WERI-Rb-1 (cell line): Measurements from ENCODE around the gene SMG1.
"Not testable (repeated sequence)": the region's sequence is repeated elsewhere in the genome, so short reads cannot be mapped to it uniquely, and the experiment has no call there.

ENCODE experiments used
- DNase-seq: peaks from one replicate; pipeline ENCODE4 v3.0.0-alpha.2; 2020
- H3K27ac ChIP-seq: fragments of 250-450 bp; sonication (Bioruptor Pico); 2 replicates; pipeline ENCODE4 v1.5.1; 2020; ENCODE audit warnings: mild to moderate bottlenecking, moderate library complexity
- H3K27me3 ChIP-seq: fragments of 250-450 bp; sonication (Bioruptor Pico); 2 replicates; pipeline ENCODE4 v1.5.1; 2021; ENCODE audit warnings: mild to moderate bottlenecking, low read depth, moderate library complexity; ENCODE audit not compliant: insufficient read depth, severe bottlenecking
- H3K36me3 ChIP-seq: fragments of 250-450 bp; sonication (Bioruptor Pico); 2 replicates; pipeline ENCODE4 v1.5.1; 2020; ENCODE audit warnings: mild to moderate bottlenecking, moderate library complexity
- H3K4me3 ChIP-seq: 2 replicates; pipeline ENCODE4 v1.5.1; 2011; ENCODE audit warnings: low read depth, mild to moderate bottlenecking, control low read depth, low read length
- H3K9me3 ChIP-seq: fragments of 250-450 bp; sonication (Bioruptor Pico); 2 replicates; pipeline ENCODE4 v1.5.1; 2021; ENCODE audit warnings: mild to moderate bottlenecking, moderate library complexity; ENCODE audit not compliant: severe bottlenecking

SMG1 gene

DNA sequence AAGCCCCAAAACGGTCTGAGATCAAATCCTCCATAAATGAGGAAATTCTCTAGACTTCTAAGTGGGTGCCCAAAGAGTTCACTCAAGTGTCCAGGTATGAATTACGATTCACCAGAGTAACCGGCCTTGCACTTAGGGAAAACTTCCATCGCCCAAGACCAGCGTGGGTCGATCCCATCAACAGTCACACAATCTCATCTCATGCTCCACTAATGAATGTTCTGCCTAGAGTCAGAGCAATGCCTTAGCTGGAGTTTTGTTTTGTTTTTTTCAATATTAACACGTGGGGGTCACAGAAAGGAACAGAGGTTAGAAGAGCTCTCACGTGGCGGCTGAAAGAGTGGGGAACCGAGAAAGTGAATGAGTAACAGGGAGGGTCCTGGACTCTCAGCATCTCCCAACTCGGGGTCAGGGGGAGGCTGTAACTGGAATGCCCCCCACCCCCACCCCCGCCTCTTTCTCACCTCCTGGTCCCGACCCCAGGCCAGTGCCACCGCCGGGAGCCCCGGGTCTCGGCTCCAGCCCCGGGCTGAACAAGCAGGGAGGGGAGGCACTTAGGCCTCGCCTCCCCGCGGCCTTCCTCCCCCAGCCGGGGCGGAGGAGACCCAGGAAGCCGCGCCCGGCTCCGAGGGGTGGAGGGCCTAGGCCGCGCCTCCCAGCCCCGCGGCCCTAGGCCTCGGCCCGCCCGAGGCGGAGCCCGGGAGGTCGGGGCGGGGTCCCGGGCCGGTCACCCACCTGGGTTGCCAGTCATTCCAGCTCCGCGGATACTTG lies 808 bp downstream of the SMG1 start:
- not testable (repeated sequence) for H3K36me3 ChIP-seq, DNase-seq, H3K27me3 ChIP-seq, H3K9me3 ChIP-seq
- peak overlapping the region; percentile 73 for H3K4me3 ChIP-seq
- H3K27ac ChIP-seq: peak overlapping the region; percentile 81

DNA sequence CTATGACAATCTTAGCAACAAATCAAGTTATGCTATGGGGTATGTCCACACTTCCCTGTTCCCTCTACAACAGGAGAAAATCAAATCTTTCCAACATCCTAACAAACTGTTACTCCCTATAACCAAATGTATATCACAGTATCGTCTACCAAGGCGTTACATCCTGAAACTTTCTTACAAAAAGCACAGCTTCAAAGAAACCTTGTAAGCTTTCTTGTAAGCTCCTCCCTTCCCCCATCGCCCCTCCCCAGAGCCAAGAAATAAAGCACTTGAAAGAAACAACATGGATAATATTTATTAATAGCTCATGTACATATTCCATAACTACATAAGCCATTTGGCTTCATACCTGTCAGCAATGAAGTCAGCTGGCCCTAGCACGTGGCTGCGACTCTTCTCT lies 2.3 kb downstream of the SMG1 start:
- H3K9me3 ChIP-seq, H3K27me3 ChIP-seq, DNase-seq, H3K27ac ChIP-seq, H3K4me3 ChIP-seq, H3K36me3 ChIP-seq: not testable (repeated sequence)

DNA sequence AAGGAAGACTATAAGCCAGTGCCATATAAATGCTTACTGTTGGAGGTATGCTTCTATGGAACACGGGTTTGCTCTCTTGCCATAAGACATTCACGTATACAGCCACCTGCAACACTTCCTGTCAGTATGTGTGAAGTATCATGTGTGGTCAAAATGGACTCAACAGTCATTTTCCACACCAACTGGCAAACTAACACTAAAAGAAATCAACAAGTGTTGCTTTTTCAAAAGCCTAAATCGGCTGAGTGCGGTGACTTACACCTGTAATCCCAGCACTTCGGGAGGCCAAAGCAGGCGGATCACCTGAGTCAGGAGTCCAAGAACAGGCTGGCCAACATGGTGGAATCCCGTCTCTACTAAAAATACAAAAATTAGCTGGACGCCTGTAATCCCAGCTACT lies 3.1 kb downstream of the SMG1 start:
- not testable (repeated sequence) for H3K9me3 ChIP-seq, DNase-seq, H3K27me3 ChIP-seq, H3K4me3 ChIP-seq, H3K36me3 ChIP-seq, H3K27ac ChIP-seq

DNA sequence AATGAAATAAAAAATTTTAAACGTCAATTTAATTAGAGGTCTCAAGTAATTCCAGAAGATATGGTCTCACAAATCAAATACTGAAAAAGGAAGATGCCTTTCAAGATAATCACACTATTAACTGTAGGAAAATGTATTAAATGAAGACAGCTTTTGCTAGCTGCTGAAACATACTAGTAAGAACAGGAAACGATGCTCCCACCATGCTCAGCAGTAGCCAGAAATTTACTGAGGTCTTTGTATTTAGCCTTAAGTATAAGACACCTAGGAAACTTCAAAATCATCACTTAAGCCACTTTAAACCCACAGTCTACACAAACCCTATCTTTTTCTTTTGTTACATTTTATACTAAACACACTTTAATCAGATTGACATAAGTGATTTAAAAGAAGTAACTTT lies 16.6 kb downstream of the SMG1 start:
- H3K4me3 ChIP-seq, DNase-seq, H3K36me3 ChIP-seq, H3K27me3 ChIP-seq, H3K27ac ChIP-seq, H3K9me3 ChIP-seq: not testable (repeated sequence)

DNA sequence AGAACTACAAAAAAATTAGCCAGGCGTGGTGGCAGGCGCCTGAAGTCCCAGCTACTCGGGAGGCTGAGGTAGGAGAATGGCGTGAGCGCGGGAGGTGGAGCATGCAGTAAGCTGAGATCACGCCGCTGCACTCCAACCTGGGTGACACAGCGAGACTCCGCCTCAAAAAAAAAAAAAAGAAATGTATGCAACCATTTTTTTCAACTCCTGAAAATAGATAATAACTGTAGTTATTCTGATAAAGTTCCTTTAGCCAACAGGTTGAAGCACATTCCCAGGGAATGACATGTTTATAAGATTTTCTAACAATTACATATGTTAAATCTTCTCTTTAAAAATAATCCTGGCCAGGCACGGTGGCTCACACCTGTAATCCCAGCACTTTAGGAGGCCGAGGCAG lies 17.5 kb downstream of the SMG1 start:
- H3K4me3 ChIP-seq, H3K36me3 ChIP-seq, H3K9me3 ChIP-seq, H3K27ac ChIP-seq, DNase-seq, H3K27me3 ChIP-seq: not testable (repeated sequence)

DNA sequence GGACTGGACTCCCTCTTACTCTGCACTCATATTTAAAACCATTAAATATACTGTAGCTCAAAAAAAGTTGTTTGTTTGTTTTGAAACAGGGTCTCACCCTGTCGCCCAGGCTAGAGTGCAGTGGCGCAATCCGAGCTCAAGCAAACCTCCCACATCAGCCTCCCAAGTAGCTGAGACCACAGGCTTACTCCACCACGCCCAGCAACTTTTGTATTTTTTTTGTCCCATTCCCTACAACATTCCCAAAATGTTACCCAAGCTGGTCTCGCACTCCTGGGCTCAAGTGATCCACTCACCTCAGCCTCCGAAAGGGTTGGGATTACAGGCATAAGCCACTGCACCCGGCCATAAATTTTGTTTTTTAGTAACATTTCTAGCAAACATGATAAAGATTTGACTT lies 23.4 kb downstream of the SMG1 start:
- H3K9me3 ChIP-seq, H3K4me3 ChIP-seq, H3K27me3 ChIP-seq, H3K36me3 ChIP-seq, DNase-seq, H3K27ac ChIP-seq: not testable (repeated sequence)

DNA sequence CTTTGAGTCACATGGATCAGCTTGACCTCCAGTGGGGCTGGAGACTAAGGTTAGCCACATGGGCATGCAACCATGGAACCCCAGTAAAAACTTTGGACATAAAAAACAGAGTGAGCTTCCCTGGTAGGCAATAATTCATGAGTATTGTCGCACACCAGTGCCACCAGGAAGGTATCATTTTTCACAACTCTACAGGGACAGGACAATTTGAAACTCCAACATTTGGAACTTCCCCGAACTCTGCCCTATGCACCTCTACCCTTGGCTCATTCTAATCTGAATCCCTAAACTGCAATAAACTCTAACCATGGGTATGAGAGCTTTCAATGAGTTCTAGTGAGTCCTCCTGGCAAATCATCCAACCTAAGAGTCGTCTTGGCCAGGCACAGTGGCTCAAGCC lies 24.2 kb downstream of the SMG1 start:
- H3K27me3 ChIP-seq, H3K36me3 ChIP-seq, H3K27ac ChIP-seq, H3K9me3 ChIP-seq, H3K4me3 ChIP-seq, DNase-seq: not testable (repeated sequence)

DNA sequence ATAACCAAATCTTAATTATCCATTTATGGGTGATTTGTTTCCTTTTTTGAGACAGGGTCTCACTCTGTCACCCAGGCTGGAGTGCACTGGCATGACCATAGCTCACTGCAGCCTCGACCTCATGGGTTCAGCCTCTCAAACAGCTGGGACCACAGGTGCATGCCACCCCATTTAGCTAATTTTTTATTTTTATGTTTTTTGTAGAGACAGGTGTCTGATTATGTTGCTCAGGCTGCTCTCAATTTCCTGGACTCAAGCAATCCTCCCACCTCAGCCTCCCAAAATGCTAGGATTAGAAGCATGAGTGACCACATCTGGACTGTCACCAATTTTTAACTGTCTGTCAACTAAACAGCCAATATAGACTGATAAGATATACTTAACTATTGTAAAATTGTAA lies 25.0 kb downstream of the SMG1 start:
- DNase-seq, H3K27ac ChIP-seq, H3K36me3 ChIP-seq, H3K9me3 ChIP-seq, H3K27me3 ChIP-seq, H3K4me3 ChIP-seq: not testable (repeated sequence)

DNA sequence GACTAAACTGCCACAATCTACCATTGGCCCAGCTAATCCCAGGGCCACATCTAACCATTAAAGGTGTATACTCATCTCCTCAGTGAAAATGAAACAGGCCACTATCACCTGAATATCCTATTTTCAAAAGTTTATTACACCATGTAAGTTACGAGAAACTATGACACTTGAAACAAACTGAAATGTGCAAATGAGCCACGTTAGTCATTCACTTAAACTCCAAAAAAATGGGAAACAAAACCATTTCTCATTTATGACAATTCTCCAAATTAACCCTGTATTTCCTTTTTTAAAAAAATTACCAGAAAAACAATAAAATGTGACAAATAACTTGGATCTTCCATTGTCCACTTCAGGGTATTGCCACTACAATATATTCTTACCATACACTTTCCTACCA lies 41.8 kb downstream of the SMG1 start:
- H3K27me3 ChIP-seq, H3K9me3 ChIP-seq, H3K4me3 ChIP-seq, H3K36me3 ChIP-seq, H3K27ac ChIP-seq, DNase-seq: not testable (repeated sequence)

DNA sequence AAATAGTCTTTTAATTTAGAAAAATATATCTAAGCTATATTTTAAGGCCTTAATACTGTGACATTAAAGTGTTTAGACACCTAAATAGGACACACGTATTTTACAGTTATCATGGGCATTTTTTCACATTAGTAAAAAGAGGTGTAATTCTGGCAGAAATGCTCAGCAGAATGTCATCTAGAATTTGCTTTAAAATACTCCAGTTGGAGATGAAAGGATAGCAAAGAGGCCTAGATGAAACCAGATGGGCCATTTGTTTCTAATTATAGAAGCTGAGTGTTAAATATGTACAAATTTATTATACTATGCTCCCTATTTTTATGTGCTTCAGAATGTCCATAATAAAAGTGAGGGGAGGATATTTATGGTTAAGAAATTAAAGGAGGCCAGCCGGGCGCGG lies 48.5 kb downstream of the SMG1 start:
- H3K4me3 ChIP-seq, H3K27me3 ChIP-seq, H3K36me3 ChIP-seq, H3K27ac ChIP-seq, H3K9me3 ChIP-seq, DNase-seq: not testable (repeated sequence)

DNA sequence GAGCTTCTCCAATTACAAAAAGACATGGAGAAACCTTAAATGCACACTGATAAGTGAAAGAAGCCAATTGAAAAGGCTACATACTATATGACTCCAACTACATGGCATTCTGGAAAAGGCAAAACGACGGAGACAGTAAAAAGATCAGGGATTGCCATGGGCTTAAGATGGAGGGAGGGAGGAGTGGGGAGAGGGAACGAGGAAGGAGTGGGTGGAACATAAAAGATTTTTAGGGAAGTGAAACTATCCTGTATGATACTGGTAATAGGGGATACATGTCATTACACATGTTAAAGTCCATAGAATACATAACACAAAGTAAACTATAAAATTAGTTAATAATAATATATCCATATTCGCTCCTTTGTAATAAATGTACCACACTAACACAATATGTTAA lies 48.9 kb downstream of the SMG1 start:
- not testable (repeated sequence) for H3K36me3 ChIP-seq, DNase-seq

DNA sequence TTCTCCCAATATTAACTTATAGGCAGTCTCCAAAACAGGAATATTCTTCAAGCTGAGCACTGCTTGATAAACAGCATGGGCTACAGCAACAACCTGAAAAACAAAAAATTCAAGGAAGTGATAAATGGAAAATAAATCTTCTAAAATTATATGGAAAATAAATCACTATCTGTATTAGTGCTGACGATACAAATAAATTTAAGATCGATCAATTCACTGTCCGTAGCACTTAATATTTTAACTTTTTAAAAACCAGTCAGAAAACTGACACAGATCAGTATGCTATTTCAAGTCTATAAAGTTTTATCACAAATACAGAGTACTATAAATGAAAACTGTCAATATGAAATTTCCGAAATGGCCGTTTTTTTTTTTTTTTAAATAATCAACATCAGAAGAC lies 49.9 kb downstream of the SMG1 start:
- not testable (repeated sequence) for H3K27ac ChIP-seq, H3K27me3 ChIP-seq, H3K9me3 ChIP-seq, H3K4me3 ChIP-seq, DNase-seq, H3K36me3 ChIP-seq

More for the DNA sequence above, 48.9 kb downstream of the SMG1 start:
- H3K9me3 ChIP-seq, H3K27ac ChIP-seq, H3K27me3 ChIP-seq, H3K4me3 ChIP-seq: not testable (repeated sequence)

DNA sequence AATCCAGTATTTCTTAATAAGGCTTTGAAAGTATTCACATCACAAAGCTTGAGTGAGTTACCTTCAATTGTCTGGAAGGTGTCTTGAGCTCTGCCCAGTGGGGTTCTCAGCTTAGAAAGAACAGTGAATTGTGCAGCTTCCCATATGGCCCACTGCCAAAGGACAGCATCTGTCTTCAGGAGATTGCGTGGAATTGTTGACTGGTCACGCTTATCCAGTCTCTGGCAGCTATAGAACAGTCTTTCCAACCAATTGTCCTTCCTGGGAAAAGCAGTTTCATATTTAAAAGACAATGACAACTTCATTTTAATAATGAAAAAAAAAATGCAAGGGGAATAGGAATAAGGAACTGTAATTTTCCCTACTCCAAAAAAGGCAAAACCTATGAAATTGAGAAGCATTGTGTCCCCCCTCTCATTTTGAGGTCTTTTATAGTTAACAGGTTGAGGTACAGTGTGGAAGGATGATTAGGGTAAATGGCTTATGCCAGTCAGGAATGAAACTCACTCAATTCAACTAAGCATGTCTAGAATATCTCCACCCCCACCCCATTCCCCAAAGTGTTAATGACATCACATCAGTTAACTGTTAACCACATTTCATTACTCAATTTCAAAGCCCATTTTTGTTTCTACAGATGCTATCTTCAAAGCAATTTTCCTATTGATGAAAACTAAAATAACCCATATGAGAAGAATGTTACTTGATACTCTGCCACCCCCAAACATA lies 57.0 kb downstream of the SMG1 start:
- not testable (repeated sequence) for H3K9me3 ChIP-seq, H3K36me3 ChIP-seq, H3K27ac ChIP-seq, DNase-seq, H3K4me3 ChIP-seq, H3K27me3 ChIP-seq

DNA sequence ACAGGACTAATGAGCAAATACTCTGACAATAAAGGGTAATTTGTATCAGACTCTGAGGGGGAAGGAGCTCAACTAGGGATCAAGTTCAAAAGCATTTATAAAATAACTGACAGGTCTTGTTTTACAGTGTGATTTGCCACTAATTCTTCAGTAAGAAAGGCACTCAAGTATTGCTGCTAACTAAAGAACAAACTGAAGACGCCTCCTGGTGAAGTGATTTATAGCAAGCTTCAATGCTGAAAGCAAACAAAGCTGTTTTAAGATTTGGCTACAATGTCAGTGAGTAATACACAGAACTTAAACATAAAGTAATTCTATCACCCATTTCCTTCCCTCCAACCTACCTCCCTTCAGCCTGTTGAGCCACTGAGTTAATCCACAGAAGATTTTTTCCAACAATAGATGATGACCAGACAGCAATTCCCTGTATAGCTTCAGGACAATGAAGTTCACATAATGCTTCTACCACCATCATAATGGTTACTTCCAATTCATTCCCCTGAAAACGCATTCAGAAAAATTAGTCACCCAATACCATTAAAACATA lies 59.9 kb downstream of the SMG1 start:
- not testable (repeated sequence) for H3K27ac ChIP-seq, H3K36me3 ChIP-seq, H3K4me3 ChIP-seq, H3K9me3 ChIP-seq, H3K27me3 ChIP-seq, DNase-seq

DNA sequence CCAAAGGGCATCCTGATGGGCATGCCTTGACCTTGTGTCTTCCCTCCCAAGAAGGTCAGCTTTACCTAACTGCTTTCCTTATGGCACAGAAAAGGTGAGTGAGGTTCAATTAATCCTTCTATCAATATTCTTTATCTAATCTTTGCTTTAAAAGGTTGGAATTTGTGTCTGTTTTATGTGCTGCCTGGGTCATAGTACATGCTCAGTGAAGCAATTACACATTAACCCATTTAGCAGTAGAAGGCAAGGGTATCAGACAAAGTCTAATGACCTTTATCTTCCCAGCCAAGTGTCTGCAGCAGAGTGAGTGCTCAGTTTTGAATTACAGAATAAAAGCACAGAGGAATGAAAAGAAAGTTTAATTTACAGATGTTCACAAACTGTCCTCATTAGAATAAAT lies 63.3 kb downstream of the SMG1 start:
- H3K36me3 ChIP-seq: peaks cover 11% of the 10 kb centered on the region
- not testable (repeated sequence) for DNase-seq, H3K4me3 ChIP-seq, H3K9me3 ChIP-seq, H3K27me3 ChIP-seq, H3K27ac ChIP-seq
